NCI-H2029 (cell line): ENCODE measurements around the gene PLXNA4.

Experiments used
- DNase-seq: peaks from one replicate; lab custom pipeline; 2025; lab: John Stamatoyannopoulos, UW

Gene PLXNA4

GRCh38 chr7:132242192-132242812, 334.0 kb downstream of the PLXNA4 start:
- no peak for DNase-seq

- no peak for DNase-seq
These were observed 335.3 kb downstream of the PLXNA4 start for GRCh38 chr7:132240821-132241422.

GRCh38 chr7:132240262-132240661, 336.0 kb downstream of the PLXNA4 start:
- DNase-seq, result peak; percentile 76

GRCh38 chr7:132239422-132239994, 336.8 kb downstream of the PLXNA4 start:
- DNase-seq, result no peak

- no peak for DNase-seq
These were observed 341.6 kb downstream of the PLXNA4 start for GRCh38 chr7:132234711-132235110.

GRCh38 chr7:132232406-132232805, 343.9 kb downstream of the PLXNA4 start:
- DNase-seq, result no peak

GRCh38 chr7:132230462-132230861, 345.8 kb downstream of the PLXNA4 start:
- no peak for DNase-seq

- no peak for DNase-seq
These were observed 348.0 kb downstream of the PLXNA4 start for GRCh38 chr7:132228240-132228639.

GRCh38 chr7:132226957-132227290, 349.3 kb downstream of the PLXNA4 start:
- no peak for DNase-seq

- DNase-seq, result no peak
These were observed 350.0 kb downstream of the PLXNA4 start for GRCh38 chr7:132226046-132226956.

GRCh38 chr7:132225216-132226030, 350.8 kb downstream of the PLXNA4 start:
- DNase-seq, result peak; percentile 11

GRCh38 chr7:132221356-132221755, 354.9 kb downstream of the PLXNA4 start:
- no peak for DNase-seq

GRCh38 chr7:132220060-132220459, 356.2 kb downstream of the PLXNA4 start:
- no peak for DNase-seq

GRCh38 chr7:132218876-132219275, 357.4 kb downstream of the PLXNA4 start:
- peak; percentile 6 for DNase-seq

- no peak for DNase-seq
These were observed 359.3 kb downstream of the PLXNA4 start for GRCh38 chr7:132216847-132217525.

- DNase-seq, result no peak
These were observed 361.8 kb downstream of the PLXNA4 start for GRCh38 chr7:132214452-132214851.

- no peak for DNase-seq
These were observed 362.7 kb downstream of the PLXNA4 start for GRCh38 chr7:132213583-132213982.

GRCh38 chr7:132211971-132212370, 364.3 kb downstream of the PLXNA4 start:
- no peak for DNase-seq

- DNase-seq, result no peak
These were observed 365.4 kb downstream of the PLXNA4 start for GRCh38 chr7:132210821-132211220.

GRCh38 chr7:132207782-132208181, 368.5 kb downstream of the PLXNA4 start:
- DNase-seq, result no peak

- no peak for DNase-seq
These were observed 369.1 kb downstream of the PLXNA4 start for GRCh38 chr7:132207211-132207610.
